ENCODE measurements around the gene SPATA46. TPM values are rescaled to one million over a fixed set of nuclear protein-coding genes. Genes with fewer than 3 reads are reported as not detected.
A peak's percentile ranks its signal among the peaks of the same experiment; 100 is the strongest.

The SPATA46 gene
- total and polyA plus RNA-seq, 2 experiments from 2014 or later: not detected

DNA sequence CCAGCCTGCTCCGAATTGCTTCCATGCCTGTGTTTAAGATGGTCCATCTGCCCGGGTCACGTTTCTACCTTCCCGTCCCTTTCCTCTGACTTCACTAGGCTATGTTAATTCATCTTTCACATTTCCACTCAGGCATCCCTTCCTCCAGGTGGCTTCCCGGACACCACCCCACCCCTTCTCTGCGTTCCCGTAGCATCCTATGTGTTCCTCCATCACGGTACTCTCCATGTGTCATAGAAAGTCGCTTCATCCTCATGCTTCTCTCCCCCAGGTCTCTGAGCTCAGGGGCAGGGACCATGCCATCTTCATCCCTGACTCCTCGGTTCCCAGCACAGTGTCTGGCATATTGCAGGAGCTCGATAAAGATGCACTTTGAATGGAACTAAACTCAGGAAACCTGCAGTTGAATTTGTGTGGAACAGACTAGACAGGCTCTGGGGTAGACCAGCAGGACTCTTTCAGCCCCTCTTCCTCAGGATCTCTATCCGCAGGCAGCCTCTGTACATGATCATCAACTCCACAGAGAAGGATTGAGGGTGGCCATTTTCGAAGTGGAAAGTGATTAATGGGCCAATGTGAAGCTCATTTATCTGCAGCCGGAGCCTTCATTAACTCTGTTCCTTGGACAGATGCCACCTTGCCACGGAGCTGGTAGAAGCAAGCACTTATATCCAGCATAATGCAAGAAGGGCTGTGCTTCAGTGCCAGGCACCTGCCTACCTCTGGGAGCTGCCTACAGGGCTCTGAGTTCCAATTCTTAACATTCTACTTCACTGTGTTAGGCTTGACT is 13.9 kb upstream of the SPATA46 start:
- Histone ChIP-seq H3K36me3 (replicated peaks; ENCODE audit: insufficient read depth, low read depth) (no peaks in the 10 kb centered on the region), H3K9me3 (ENCODE audit: low read depth) (no peaks in the 10 kb centered on the region), H3K9me2 (replicated peaks; ENCODE audit: insufficient read depth) (no peaks in the 10 kb centered on the region), H3K4me2 (no peak overlapping the region), H2AFZ (no peak overlapping the region), H3K4me1 (ENCODE audit: insufficient read depth) (peaks cover 15% of the 10 kb centered on the region), H3K79me2 (no peaks in the 10 kb centered on the region), H4K20me1 (ENCODE audit: insufficient read depth, poor library complexity, severe bottlenecking) (no peaks in the 10 kb centered on the region), H3K27me3 (no peaks in the 10 kb centered on the region), H3K4me3 (no peak overlapping the region), H3K27ac (no peak overlapping the region)
- WGBS (ENCODE audit: low lambda C conversion rate, missing lambda C conversion rate): 86% methylated on average over 15 of the region's 15 CpGs
- DNase-seq (ENCODE audit: low spot score): no peak
- TF ChIP-seq EZH2 (IDR thresholded peaks at IDR 0.05; ENCODE audit: borderline replicate concordance) (no peak), EZH2phosphoT487 (IDR thresholded peaks at IDR 0.05; ENCODE audit: low read depth, severe bottlenecking, unreplicated experiment) (no peak)
- TF ChIP-seq, protein P1, sequence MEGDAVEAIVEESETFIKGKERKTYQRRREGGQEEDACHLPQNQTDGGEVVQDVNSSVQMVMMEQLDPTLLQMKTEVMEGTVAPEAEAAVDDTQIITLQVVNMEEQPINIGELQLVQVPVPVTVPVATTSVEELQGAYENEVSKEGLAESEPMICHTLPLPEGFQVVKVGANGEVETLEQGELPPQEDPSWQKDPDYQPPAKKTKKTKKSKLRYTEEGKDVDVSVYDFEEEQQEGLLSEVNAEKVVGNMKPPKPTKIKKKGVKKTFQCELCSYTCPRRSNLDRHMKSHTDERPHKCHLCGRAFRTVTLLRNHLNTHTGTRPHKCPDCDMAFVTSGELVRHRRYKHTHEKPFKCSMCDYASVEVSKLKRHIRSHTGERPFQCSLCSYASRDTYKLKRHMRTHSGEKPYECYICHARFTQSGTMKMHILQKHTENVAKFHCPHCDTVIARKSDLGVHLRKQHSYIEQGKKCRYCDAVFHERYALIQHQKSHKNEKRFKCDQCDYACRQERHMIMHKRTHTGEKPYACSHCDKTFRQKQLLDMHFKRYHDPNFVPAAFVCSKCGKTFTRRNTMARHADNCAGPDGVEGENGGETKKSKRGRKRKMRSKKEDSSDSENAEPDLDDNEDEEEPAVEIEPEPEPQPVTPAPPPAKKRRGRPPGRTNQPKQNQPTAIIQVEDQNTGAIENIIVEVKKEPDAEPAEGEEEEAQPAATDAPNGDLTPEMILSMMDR (IDR thresholded peaks at IDR 0.05; ENCODE audit: poor library complexity): no peak

DNA sequence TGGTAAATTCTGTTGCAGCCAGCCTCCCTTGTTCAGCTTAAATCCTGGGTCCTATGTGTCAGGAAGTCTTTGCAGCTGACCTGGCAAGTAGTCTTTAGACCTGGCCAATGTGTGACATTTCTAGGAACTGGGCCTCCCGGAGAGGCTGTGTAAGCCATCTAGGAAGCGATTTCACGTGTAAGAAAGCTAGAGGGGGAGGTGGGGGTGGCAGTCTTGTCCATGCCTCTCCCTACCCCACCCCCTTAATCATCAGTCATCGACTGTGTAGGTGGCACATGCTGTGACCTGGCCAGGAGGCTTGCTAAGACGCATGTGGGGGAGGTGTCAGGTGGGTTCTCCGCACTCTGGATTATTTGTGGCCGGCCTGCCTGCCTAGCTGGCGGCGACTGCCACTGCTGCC is 13.3 kb upstream of the SPATA46 start:
- Histone ChIP-seq H3K27ac (no peak overlapping the region), H4K20me1 (ENCODE audit: insufficient read depth, poor library complexity, severe bottlenecking) (no peaks in the 10 kb centered on the region), H3K9me2 (replicated peaks; ENCODE audit: insufficient read depth) (no peaks in the 10 kb centered on the region), H3K4me3 (no peak overlapping the region), H3K9me3 (ENCODE audit: low read depth) (no peaks in the 10 kb centered on the region), H3K79me2 (no peaks in the 10 kb centered on the region), H3K36me3 (replicated peaks; ENCODE audit: insufficient read depth, low read depth) (no peaks in the 10 kb centered on the region), H2AFZ (no peak overlapping the region), H3K4me1 (ENCODE audit: insufficient read depth) (peaks cover 15% of the 10 kb centered on the region), H3K27me3 (no peaks in the 10 kb centered on the region), H3K4me2 (no peak overlapping the region)
- 82% methylated on average over 9 of the region's 9 CpGs for WGBS (ENCODE audit: low lambda C conversion rate, missing lambda C conversion rate)
- TF ChIP-seq EZH2 (IDR thresholded peaks at IDR 0.05; ENCODE audit: borderline replicate concordance): no peak
- TF ChIP-seq EZH2phosphoT487 (IDR thresholded peaks at IDR 0.05; ENCODE audit: low read depth, severe bottlenecking, unreplicated experiment): no peak
- TF ChIP-seq, protein P1 (IDR thresholded peaks at IDR 0.05; ENCODE audit: poor library complexity): no peak
- DNase-seq (ENCODE audit: low spot score): no peak

DNA sequence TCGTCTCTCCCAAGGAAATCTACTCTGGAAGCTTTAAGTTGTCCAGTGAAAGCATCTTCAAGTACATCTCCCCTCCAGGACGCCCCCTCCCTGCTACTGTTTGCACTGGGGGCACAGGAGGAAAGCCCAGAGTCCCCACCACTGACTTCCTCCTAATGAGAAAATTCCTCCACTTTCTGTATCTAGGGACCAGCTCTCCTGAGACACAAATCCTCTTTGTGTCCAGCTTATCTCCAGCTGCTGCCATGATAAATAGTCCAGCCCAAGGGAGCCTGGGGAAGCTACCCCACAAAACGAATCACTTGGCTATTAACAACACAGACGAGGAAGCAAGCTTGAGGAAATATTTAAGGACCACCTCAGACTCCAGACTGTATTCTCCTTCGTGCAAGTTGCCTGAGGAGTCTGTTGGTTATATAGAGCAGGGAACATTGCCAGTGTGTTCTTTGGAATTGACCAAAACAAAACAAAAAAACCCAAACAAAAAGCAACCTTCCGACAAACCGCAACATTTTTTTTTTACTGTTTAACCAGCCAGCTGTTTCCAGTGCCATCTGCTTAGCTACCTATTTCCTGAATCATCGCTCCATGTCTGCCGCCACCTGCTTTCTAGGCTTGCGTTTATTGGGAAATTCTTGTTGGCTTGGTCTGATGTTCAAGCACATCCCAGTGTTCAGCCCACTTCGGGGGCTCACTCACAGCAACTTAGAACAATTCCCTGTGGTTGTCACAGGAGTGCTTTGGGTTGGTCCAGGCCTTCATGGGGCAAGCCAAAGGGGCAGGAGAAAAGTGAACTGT is 12.6 kb upstream of the SPATA46 start:
- WGBS (ENCODE audit: low lambda C conversion rate, missing lambda C conversion rate): 53% methylated on average over 11 of the region's 11 CpGs
- peaks cover 15% of the 10 kb centered on the region for H3K4me1 ChIP-seq (ENCODE audit: insufficient read depth)
- H3K9me3 ChIP-seq (ENCODE audit: low read depth): no peaks in the 10 kb centered on the region
- no peaks in the 10 kb centered on the region for H4K20me1 ChIP-seq (ENCODE audit: insufficient read depth, poor library complexity, severe bottlenecking)
- TF ChIP-seq EZH2phosphoT487 (IDR thresholded peaks at IDR 0.05; ENCODE audit: low read depth, severe bottlenecking, unreplicated experiment): no peak
- TF ChIP-seq, protein P1 (IDR thresholded peaks at IDR 0.05; ENCODE audit: poor library complexity): no peak
- TF ChIP-seq EZH2 (IDR thresholded peaks at IDR 0.05; ENCODE audit: borderline replicate concordance): no peak
- peak overlapping the region; percentile 15 for H3K4me2 ChIP-seq
- H3K27me3 ChIP-seq: no peaks in the 10 kb centered on the region
- DNase-seq (ENCODE audit: low spot score): peak; percentile 4
- H3K9me2 ChIP-seq (replicated peaks; ENCODE audit: insufficient read depth): no peaks in the 10 kb centered on the region
- no peak overlapping the region for H3K4me3 ChIP-seq
- no peak overlapping the region for H2AFZ ChIP-seq
- H3K27ac ChIP-seq: peak overlapping the region; percentile 43
- H3K79me2 ChIP-seq: no peaks in the 10 kb centered on the region
- no peaks in the 10 kb centered on the region for H3K36me3 ChIP-seq (replicated peaks; ENCODE audit: insufficient read depth, low read depth)

Measured in hepatocyte (in vitro differentiated cells).